H1 (cell line): ENCODE measurements around the gene OSTC. TPM values are rescaled to one million over a fixed set of nuclear protein-coding genes. Genes with fewer than 3 reads are reported as not detected.

ENCODE experiments used
- CTCF ChIA-PET: fragments of 300-600 bp; sonication (Branson Sonifier 250); formaldehyde crosslinking; loops from one replicate; lab custom pipeline; 2021; ENCODE audit not compliant: partially characterized antibody; lab: Charles Lee
- POLR2A ChIA-PET: fragments of 300-600 bp; sonication (Branson Sonifier 250); formaldehyde crosslinking; loops from one replicate; lab custom pipeline; 2021; ENCODE audit warnings: inconsistent platforms; ENCODE audit not compliant: partially characterized antibody; lab: Charles Lee
- DNase-seq, 2 experiments: peaks; one replicate each; pipeline versions ENCODE4 v3.0.0 to v3.0.0-alpha.2; 2010 to 2022; ENCODE audit warnings: low spot score in 2 of 2, low read depth in 1 of 2, mixed read lengths in 1 of 2
- FAIRE-seq: peaks from 2 replicates; lab custom pipeline; 2011; peaks lifted over from hg19 to GRCh38; lab: Jason Lieb, UNC
- H2AFZ ChIP-seq: 2 replicates; pipeline ENCODE4 v1.8.1; 2012; ENCODE audit warnings: low read length, inconsistent platforms
- H2AK5ac ChIP-seq: 2 replicates; pipeline ENCODE4 v1.6.1; 2013; ENCODE audit warnings: low read depth, low read length
- H2BK120ac ChIP-seq: replicated peaks from 2 replicates; pipeline ENCODE3; 2013; ENCODE audit warnings: low read depth, low read length, inconsistent platforms
- H2BK12ac ChIP-seq: 2 replicates; pipeline ENCODE4 v1.6.1; 2013; ENCODE audit warnings: low read depth, low read length
- H2BK15ac ChIP-seq: 2 replicates; pipeline ENCODE4 v1.6.1; 2013; ENCODE audit warnings: low read length
- H2BK20ac ChIP-seq: 2 replicates; pipeline ENCODE4 v1.6.1; 2013; ENCODE audit warnings: low read length
- H2BK5ac ChIP-seq: 2 replicates; pipeline ENCODE4 v1.6.1; 2013; ENCODE audit warnings: low read depth, low read length
- H3K14ac ChIP-seq: 2 replicates; pipeline ENCODE4 v1.6.1; 2013; ENCODE audit warnings: inconsistent platforms; ENCODE audit not compliant: insufficient read length
- H3K18ac ChIP-seq: 2 replicates; pipeline ENCODE4 v1.6.1; 2013; ENCODE audit warnings: low read length; ENCODE audit errors: extremely low read depth
- H3K23ac ChIP-seq: 2 replicates; pipeline ENCODE4 v1.6.1; 2013; ENCODE audit warnings: inconsistent platforms; ENCODE audit not compliant: insufficient read length
- H3K23me2 ChIP-seq: 2 replicates; pipeline ENCODE4 v1.6.1; 2013; ENCODE audit warnings: low read depth, low read length
- H3K27ac ChIP-seq: 2 replicates; pipeline ENCODE4 v1.6.1; 2011; ENCODE audit warnings: low read depth, low read length, inconsistent platforms
- H3K27me3 ChIP-seq, 4 experiments: replicated peaks in 1 of 4; 1 replicate in 1 of 4; 2 replicates in 3 of 4; pipeline versions ENCODE4 v1.6.1 to v1.8.1; 2011 to 2013; ENCODE audit warnings: low read length in 3 of 4, mild to moderate bottlenecking in 3 of 4, inconsistent platforms in 2 of 4, mixed read lengths in 2 of 4, moderate library complexity in 1 of 4; ENCODE audit not compliant: control insufficient read depth in 3 of 4, insufficient read depth in 3 of 4; ENCODE audit errors: extremely low read depth in 1 of 4
- H3K36me3 ChIP-seq, 4 experiments: 2 replicates each; pipeline versions ENCODE4 v1.6.1 to v1.8.1; 2011 to 2013; ENCODE audit warnings: mild to moderate bottlenecking in 4 of 4, low read length in 3 of 4, moderate library complexity in 2 of 4, control low read depth in 1 of 4, inconsistent platforms in 1 of 4; ENCODE audit not compliant: insufficient read depth in 4 of 4, control insufficient read depth in 2 of 4
- H3K4ac ChIP-seq: replicated peaks from 2 replicates; pipeline ENCODE3; 2013; ENCODE audit warnings: low read length, low read depth, mixed read lengths, inconsistent platforms; ENCODE audit not compliant: insufficient read length
- H3K4me1 ChIP-seq, 4 experiments: replicated peaks in 1 of 4; 1 replicate in 1 of 4; 2 replicates in 3 of 4; pipeline versions ENCODE4 v1.6.1 to v1.8.1; 2011 to 2013; ENCODE audit warnings: low read length in 3 of 4, inconsistent platforms in 2 of 4, mixed read lengths in 1 of 4; ENCODE audit not compliant: insufficient read depth in 4 of 4, control insufficient read depth in 3 of 4
- H3K4me2 ChIP-seq, 2 experiments: 2 replicates each; pipeline versions ENCODE4 v1.6.1 to v1.8.1; 2011 to 2013; ENCODE audit warnings: low read depth in 2 of 2, low read length in 2 of 2, control low read depth in 1 of 2, inconsistent platforms in 1 of 2, mild to moderate bottlenecking in 1 of 2; ENCODE audit not compliant: insufficient read depth in 1 of 2
- H3K4me3 ChIP-seq, 4 experiments: fragments of 200-600, 300-600 bp in 1 of 4; sonication (generic), shearing (Covaris generic), sonication (Bioruptor Twin) in 1 of 4; 2 replicates each; pipeline versions ENCODE4 v1.5.1 to v1.8.1; 2011 to 2016; ENCODE audit warnings: low read length in 4 of 4, low read depth in 3 of 4, control low read depth in 2 of 4, inconsistent platforms in 2 of 4, mild to moderate bottlenecking in 2 of 4, mixed read lengths in 1 of 4, moderate library complexity in 1 of 4; ENCODE audit not compliant: insufficient read depth in 2 of 4; ENCODE audit errors: extremely low read depth in 1 of 4
- H3K56ac ChIP-seq: replicated peaks from 2 replicates; pipeline ENCODE3; 2013; ENCODE audit warnings: low read depth, mild to moderate bottlenecking, mixed read lengths, low read length, inconsistent platforms; ENCODE audit not compliant: insufficient read length
- H3K79me1 ChIP-seq: 2 replicates; pipeline ENCODE4 v1.6.1; 2013; ENCODE audit warnings: low read depth, low read length, control low read depth
- H3K79me2 ChIP-seq, 2 experiments: 2 replicates each; pipeline versions ENCODE4 v1.6.1 to v1.8.1; 2012 to 2013; ENCODE audit warnings: low read length in 2 of 2, mild to moderate bottlenecking in 2 of 2, inconsistent platforms in 1 of 2; ENCODE audit not compliant: insufficient read depth in 2 of 2, control insufficient read depth in 1 of 2
- H3K9ac ChIP-seq, 4 experiments: replicated peaks in 1 of 4; 1 replicate in 1 of 4; 2 replicates in 3 of 4; pipeline versions ENCODE4 v1.6.1 to v1.8.1; 2011 to 2013; ENCODE audit warnings: low read depth in 3 of 4, low read length in 3 of 4, control low read depth in 2 of 4, mild to moderate bottlenecking in 2 of 4, moderate library complexity in 2 of 4, inconsistent platforms in 1 of 4; ENCODE audit errors: extremely low read depth in 1 of 4
- H3K9me3 ChIP-seq, 2 experiments: 2 replicates each; pipeline versions ENCODE4 v1.6.1 to v1.8.1; 2012 to 2013; ENCODE audit warnings: mild to moderate bottlenecking in 2 of 2, moderate library complexity in 2 of 2, control low read depth in 1 of 2, inconsistent platforms in 1 of 2, low read depth in 1 of 2, low read length in 1 of 2, mixed read lengths in 1 of 2; ENCODE audit not compliant: insufficient read depth in 2 of 2
- H4K20me1 ChIP-seq, 2 experiments: replicated peaks in 1 of 2; 2 replicates each; pipeline versions ENCODE3 to v1.8.1; 2011 to 2013; ENCODE audit warnings: inconsistent platforms in 2 of 2, low read length in 2 of 2, mild to moderate bottlenecking in 1 of 2; ENCODE audit not compliant: insufficient read depth in 2 of 2, control insufficient read depth in 1 of 2
- H4K5ac ChIP-seq: 2 replicates; pipeline ENCODE4 v1.6.1; 2013; ENCODE audit warnings: low read length, low read depth, mixed read lengths, inconsistent platforms; ENCODE audit not compliant: insufficient read length
- H4K8ac ChIP-seq: 2 replicates; pipeline ENCODE4 v1.8.0; 2013; ENCODE audit warnings: mild to moderate bottlenecking, moderate library complexity, low read length, inconsistent platforms; ENCODE audit not compliant: insufficient read depth; ENCODE audit errors: extremely low read depth
- H4K91ac ChIP-seq: replicated peaks from 2 replicates; pipeline ENCODE3; 2013; ENCODE audit warnings: low read length, mixed read lengths, inconsistent platforms; ENCODE audit not compliant: insufficient read length
- HDAC6 ChIP-seq: IDR thresholded peaks from one replicate; pipeline ENCODE4 v1.7.1; 2012; ENCODE audit warnings: low read depth, mild to moderate bottlenecking, inconsistent platforms, low read length, moderate library complexity
- JUN ChIP-seq: IDR thresholded peaks from 2 replicates; pipeline ENCODE4 v1.6.1; 2011; ENCODE audit warnings: low read depth, mild to moderate bottlenecking, improper control_type of control experiment, low read length
- KDM5A ChIP-seq: fragments of 200-600 bp; IDR thresholded peaks from 2 replicates; pipeline ENCODE4 v1.7.1; 2012; ENCODE audit warnings: mild to moderate bottlenecking, low read length, inconsistent platforms, mixed read lengths
- POLR2A ChIP-seq, 2 experiments: IDR thresholded peaks; 1 replicate in 1 of 2; 2 replicates in 1 of 2; pipeline ENCODE4 v1.6.1; 2011; ENCODE audit warnings: low read depth in 2 of 2, low read length in 2 of 2, mild to moderate bottlenecking in 2 of 2; ENCODE audit errors: control extremely low read depth in 1 of 2
- POU5F1 ChIP-seq: IDR thresholded peaks from 2 replicates; pipeline ENCODE4 v1.6.1; 2011; ENCODE audit warnings: low read depth, mild to moderate bottlenecking, low read length, moderate library complexity
- SIX5 ChIP-seq: IDR thresholded peaks from 2 replicates; pipeline ENCODE4 v1.6.1; 2011; ENCODE audit warnings: mild to moderate bottlenecking, low read depth, low read length
- TCF12 ChIP-seq: IDR thresholded peaks from 2 replicates; pipeline ENCODE4 v1.6.1; 2011; ENCODE audit warnings: low read depth, mild to moderate bottlenecking, low read length
- WGBS, 2 experiments: shearing (Covaris generic) in 1 of 2; methylation state at CpG; one replicate each; pipeline versions ENCODE4 v1.1.6 to v1.1.7; 2013 to 2015; ENCODE audit warnings: low lambda C conversion rate in 2 of 2, mixed read lengths in 2 of 2, inconsistent platforms in 1 of 2, low coverage in 1 of 2, missing lambda C conversion rate in 1 of 2; ENCODE audit not compliant: insufficient replicate concordance in 2 of 2, insufficient coverage in 1 of 2, insufficient read length in 1 of 2; ENCODE audit errors: extremely low coverage in 1 of 2, missing lambda C conversion rate in 1 of 2; 5-methylcytosine and 5-hydroxymethylcytosine counted together
- polyA plus RNA-seq, 7 experiments: library from polyadenylated mRNA; depleted of rRNA in 3 of 7; stranded (reverse) in 5 of 7; unstranded in 2 of 7; fragments of >200 nt in 5 of 7; fragments of 200-250 nt in 2 of 7; gene quantifications; 1 replicate in 5 of 7; 2 replicates in 1 of 7; 4 replicates in 1 of 7; pipeline versions ENCODE4 v1.2.1 to v1.2.3, GENCODE V29; 2011 to 2013; ENCODE audit warnings: missing spikeins in 2 of 7, mixed read lengths in 2 of 7
- total RNA-seq: library from RNA; stranded (reverse); fragmentation: NEBNext Ultra II Directional; extraction: Animal tissue kit (Norgen Biotek cat#: 25700); gene quantifications from 2 replicates; pipeline ENCODE4 v1.2.1, GENCODE V29; 2021

Gene OSTC
- total and polyA plus RNA-seq, 2 of the 8 experiments (the other 6 are each of a cell fraction or from before 2014, with no cell fraction given) = 165 to 176 TPM

DNA sequence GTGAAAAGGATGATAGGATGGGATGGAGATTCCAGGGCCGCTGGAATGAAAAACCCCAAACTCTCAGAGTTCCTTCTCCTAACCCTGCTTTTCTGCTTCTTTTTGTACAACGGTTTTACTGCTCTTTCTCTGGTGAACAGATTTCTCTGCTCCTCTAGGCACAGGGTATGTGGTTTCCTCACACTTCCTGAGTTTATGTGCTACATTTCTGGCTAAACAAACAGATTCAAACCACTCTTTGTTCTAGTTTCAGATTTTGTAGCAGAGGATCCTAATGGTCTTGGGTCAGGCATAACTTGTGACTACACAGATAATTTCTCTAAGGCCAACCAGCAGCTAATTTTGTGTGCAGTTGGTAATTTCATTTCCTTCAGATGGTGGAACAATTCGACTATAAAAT lies 52.6 kb downstream of the OSTC start:
- POLR2A ChIA-PET = interaction anchor here (0.6 kb wide), 1 partner anchor 96 kb away, joined by 3 read pairs; no protein-coding TSS in a partner anchor
- WGBS, 2 experiments = 94% methylated on average over 3 of the region's 3 CpGs; no CpG with 5 or more reads in 1 of the 2 experiments
- TF ChIP-seq JUN (no peak), TCF12 (no peak), POLR2A (IDR thresholded peaks at IDR 0.05; ENCODE audit: control extremely low read depth in 1 of 2, low read depth in 2 of 2, low read length in 2 of 2) (no peak), KDM5A (no peak), SIX5 (no peak), HDAC6 (no peak), POU5F1 (no peak)

More for the DNA sequence above, 52.6 kb downstream of the OSTC start:
- Histone ChIP-seq H3K4ac (no peak overlapping the region), H3K9ac (no peak overlapping the region), H3K4me2 (no peak overlapping the region), H4K5ac (no peak overlapping the region), H2BK15ac (no peak overlapping the region), H3K56ac (no peak overlapping the region), H3K9me3 (no peaks in the 10 kb centered on the region), H3K23me2 (no peaks in the 10 kb centered on the region), H2AK5ac (no peak overlapping the region), H3K18ac (no peak overlapping the region), H2BK20ac (no peak overlapping the region), H2BK120ac (no peak overlapping the region), H3K14ac (no peak overlapping the region), H2AFZ (no peak overlapping the region), H3K4me1 (no peaks in the 10 kb centered on the region), H3K79me1 (no peaks in the 10 kb centered on the region), H2BK5ac (no peak overlapping the region), H3K23ac (no peak overlapping the region), H3K79me2 (no peaks in the 10 kb centered on the region), H3K36me3 (no peaks in the 10 kb centered on the region), H4K8ac (no peak overlapping the region), H3K27me3 (no peaks in the 10 kb centered on the region), H2BK12ac (no peak overlapping the region), H3K4me3 (no peak overlapping the region), H4K20me1 (no peaks in the 10 kb centered on the region), H3K27ac (no peak overlapping the region), H4K91ac (no peak overlapping the region)
- DNase-seq = no peak
- no peak for FAIRE-seq
- CTCF ChIA-PET = interaction anchor here (1.3 kb wide), 1 partner anchor 35 kb away, joined by 3 read pairs; no protein-coding TSS in a partner anchor
